Spleen (tissue), 7 donors: Measurements from ENCODE around the gene PCDHGB3.
"Not testable (repeated sequence)": the region's sequence is repeated elsewhere in the genome, so short reads cannot be mapped to it uniquely, and the experiment has no call there.

Source experiments
- CTCF ChIP-seq, 11 experiments: fragments of 200-600 bp in 7 of 11; fragments of 450-650 bp in 4 of 11; sonication (generic) in 4 of 11; IDR thresholded peaks in 8 of 11; conservative IDR thresholded peaks in 3 of 11; 1 replicate in 7 of 11; 2 replicates in 4 of 11; pipeline versions ENCODE4 v1.4.0 to v1.8.0; 2016 to 2021; ENCODE audit warnings: antibody characterized with exemption in 11 of 11, inconsistent platforms in 4 of 11, mild to moderate bottlenecking in 1 of 11
- POLR2A ChIP-seq, 3 donors: fragments of 450-650 bp; IDR thresholded peaks; one replicate each; pipeline ENCODE4 v1.5.1; 2017; ENCODE audit warnings: antibody characterized with exemption in 3 of 3, mild to moderate bottlenecking in 1 of 3
- donor health status: DM: no; HTN: no; CAD: no; lungs with moderate emphysema.
- donor health status: DM: no; HTN: no; CAD: no.
- donor health status: DM: no; HTN: no; CAD: no.

- not testable (repeated sequence) for TF ChIP-seq CTCF (IDR thresholded peaks at IDR 0.05 in 8 of 11, conservative IDR thresholded peaks at IDR 0.05 in 3 of 11); POLR2A (IDR thresholded peaks at IDR 0.05)
These were observed 5.6 kb downstream of the PCDHGB3 start for GRCh38 chr5:141375444-141376155.
